GM15510 (cell line): ENCODE measurements around the gene TCF7L1.

Experiments used
- POLR2A ChIP-seq: IDR thresholded peaks from 3 replicates; pipeline ENCODE4 v1.6.1; 2011; ENCODE audit warnings: borderline replicate concordance; ENCODE audit not compliant: insufficient read length; ENCODE audit errors: extremely low read depth

TCF7L1 gene

DNA sequence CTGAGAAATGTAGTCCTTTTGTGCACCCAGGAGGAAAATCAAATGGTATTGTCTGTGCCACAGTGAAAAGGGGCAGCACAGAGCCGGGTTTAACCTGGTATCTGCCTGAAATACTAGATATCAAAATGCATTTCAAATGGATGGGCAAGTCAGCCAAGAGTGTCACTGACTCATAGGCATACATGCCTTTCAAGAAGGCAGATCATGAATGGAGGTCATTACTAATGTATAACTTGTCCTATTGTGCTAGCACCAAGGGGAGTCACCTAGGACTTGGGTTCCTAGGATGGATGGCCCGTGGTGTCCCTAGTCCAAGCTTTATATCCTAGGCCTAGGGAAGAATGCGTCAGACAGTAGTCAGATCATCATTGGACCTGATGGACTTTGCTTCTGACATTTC, 49.9 kb downstream of the TCF7L1 start:
- no peak for TF ChIP-seq POLR2A

GRCh38 chr2:85183479-85183878, 50.3 kb downstream of the TCF7L1 start:
- no peak for TF ChIP-seq POLR2A

- no peak for TF ChIP-seq POLR2A
These were observed 51.0 kb downstream of the TCF7L1 start for GRCh38 chr2:85184231-85184630.

- TF ChIP-seq POLR2A, result no peak
These were observed 51.8 kb downstream of the TCF7L1 start for GRCh38 chr2:85184990-85185389.

DNA sequence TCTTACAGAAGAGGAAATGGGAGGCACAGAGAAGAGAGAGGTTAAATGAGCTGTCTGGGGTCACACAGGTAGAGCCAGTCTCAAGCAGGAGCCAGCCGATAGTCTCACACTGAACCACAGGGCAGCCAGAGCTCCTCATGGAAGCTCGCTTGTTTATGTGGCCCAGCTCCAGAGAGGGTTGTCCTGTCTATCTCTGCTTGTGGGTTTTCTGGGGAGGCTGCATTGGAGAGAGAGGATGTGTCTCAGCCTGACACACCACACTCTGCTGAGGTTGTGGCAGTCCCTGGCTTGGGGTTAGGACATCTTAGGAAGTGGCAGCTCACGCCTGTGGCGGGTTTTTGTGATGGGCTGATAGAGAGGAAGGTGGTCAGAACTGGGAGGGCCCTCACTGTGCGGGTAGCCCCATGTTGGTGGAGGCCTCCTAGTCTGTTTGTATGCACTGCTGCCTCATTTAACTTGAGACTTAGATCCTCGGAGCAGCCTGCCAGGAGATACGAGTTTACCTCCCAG, 52.3 kb downstream of the TCF7L1 start:
- no peak for TF ChIP-seq POLR2A

DNA sequence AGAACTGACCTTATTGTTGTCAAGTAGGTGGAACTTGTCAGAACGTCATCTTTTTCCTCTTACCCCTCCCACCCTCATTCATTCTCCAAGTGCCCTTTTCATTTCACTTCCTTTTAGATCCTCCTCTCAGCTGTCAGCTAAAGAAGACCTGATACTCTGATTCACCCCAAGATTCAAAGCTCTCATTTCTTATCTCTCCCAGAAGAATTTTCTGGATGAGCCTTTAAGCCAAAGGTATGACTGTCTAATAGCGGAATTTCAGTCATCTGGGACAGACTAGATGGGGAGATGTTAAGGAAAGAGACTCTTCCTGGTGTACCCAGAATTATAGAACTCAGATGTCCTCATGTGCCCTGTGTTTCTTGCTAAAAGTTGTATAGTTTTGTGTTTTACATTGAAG, 53.9 kb downstream of the TCF7L1 start:
- no peak for TF ChIP-seq POLR2A

GRCh38 chr2:85188852-85189251, 55.7 kb downstream of the TCF7L1 start:
- TF ChIP-seq POLR2A, result no peak

- no peak for TF ChIP-seq POLR2A
These were observed 56.5 kb downstream of the TCF7L1 start for GRCh38 chr2:85189606-85190270.

DNA sequence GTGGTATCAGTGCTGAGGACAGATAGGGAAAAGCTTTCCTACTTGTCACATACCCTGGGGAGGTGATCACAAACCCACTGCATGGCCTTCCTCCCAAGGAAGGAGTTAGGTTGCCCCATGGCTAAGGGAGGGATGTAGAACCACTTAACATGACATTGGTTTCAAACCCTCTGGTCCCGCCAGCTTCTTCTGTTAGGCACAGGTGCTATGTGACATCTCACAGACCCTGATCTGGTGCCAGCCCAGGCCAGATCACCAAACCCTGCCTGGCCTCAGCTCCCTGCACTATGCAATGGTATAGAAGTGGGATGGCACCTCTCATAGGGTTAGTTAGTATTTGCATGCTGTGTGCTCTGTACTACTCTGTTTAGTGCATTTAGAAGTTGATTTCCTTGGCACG, 58.0 kb downstream of the TCF7L1 start:
- no peak for TF ChIP-seq POLR2A

DNA sequence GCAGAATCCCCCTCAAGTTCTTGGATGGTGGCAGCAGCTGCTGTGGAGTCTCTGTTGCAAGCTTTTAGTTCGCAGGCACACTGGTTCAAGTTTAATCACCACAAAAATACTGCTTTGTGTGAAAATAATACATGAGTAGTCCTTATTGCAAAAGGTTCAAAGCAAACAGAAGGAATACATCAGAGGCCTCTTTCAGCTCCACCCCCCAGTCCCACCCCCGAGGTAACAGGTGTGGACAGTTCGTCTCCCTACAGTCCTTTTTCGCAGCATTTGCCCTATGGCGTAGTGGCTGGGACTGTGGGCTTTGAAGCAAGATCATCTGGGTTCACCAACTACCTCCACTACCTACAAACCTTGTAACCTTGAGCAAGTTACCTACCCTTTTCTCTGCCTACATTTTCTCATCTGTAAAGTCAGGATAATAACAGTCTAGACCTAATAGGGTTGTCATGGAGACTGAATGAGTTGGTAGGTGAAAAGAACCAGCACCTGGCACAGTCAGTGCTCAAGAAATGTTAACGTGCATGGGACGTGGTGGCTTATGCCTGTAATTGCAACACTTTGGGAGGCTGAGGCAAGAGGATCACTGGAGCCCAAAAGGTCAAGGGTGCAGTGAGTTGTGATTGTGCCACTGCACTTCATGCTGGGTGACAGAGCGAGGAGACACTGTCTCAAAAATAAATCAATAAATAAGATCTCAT, 61.7 kb downstream of the TCF7L1 start:
- TF ChIP-seq POLR2A, result no peak

DNA sequence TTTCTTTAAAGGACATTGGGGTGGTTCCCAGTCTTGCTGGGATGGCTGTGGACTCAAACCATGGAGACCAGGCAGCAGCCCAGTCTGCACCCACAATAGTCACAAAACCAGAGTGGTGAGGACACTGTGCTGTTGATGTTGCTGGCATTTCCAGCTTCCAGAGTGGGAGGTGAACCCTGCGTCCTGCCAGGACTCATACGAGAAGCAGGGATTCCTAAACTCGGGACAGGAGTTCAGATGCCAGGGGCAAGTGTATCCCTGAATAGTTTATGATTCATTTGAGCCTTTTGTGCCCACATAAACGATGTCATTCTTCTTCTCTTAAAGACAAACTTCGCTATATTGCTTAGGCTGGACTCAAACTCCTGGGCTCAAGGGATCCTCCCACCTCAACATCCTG, 62.8 kb downstream of the TCF7L1 start:
- TF ChIP-seq POLR2A, result no peak

DNA sequence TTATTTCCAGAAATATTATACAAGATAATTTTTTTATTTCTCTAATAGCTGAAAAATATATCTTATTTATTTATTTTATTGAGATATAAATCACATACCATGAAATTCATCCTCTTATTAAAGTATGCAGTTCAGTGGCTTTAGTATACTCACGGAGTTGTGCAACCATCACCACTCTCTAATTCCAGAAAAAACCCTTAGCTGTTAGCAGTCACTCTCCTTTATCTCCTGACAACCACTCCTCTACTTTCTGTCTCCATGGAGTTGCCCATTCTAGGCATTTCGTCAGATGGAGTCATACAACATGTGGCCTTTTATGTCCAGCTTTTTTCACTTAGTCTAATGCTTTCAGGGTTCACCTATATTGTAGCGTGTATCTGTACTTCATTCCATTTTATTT, 66.5 kb downstream of the TCF7L1 start:
- no peak for TF ChIP-seq POLR2A

DNA sequence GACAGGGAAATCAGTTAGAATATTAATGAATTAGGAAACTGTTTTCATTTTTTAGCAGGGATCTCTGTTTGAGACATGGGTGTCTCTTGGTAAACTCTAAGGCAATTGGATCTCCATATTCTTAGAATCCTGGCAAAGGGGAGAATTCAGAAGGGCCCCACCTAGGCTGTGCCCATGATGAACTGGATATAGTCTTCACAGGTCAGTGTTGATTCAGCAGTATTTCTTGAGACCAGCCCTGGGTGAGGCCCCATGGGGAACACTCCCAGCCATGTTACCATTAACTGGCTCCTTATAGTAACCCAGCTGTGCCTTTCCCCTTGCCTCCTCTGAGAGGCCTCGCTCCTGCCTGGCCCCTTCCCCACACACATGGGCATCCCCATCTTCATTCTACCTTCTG, 76.7 kb downstream of the TCF7L1 start:
- TF ChIP-seq POLR2A, result no peak

- TF ChIP-seq POLR2A, result no peak
These were observed 77.3 kb downstream of the TCF7L1 start for GRCh38 chr2:85210511-85210910.

DNA sequence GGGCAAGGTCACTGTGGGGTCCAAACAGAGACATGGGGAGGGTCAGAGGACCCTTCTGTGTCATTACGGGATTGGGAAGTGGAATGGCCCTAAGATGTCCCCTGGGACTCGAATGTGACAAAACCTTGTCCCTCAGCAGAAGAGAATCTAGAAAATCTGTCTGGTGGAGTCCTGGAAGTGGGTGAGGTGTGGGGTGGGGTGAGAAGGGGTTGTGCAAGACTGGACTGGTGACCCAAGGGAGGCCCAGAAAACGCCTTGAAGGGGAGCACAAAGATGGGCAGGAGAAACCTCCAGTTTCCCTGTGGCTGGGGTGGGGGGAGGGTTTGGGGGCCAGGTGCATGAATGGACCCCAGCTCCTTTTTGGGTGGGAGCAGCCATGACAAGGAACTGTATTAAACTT, 79.6 kb downstream of the TCF7L1 start:
- no peak for TF ChIP-seq POLR2A

DNA sequence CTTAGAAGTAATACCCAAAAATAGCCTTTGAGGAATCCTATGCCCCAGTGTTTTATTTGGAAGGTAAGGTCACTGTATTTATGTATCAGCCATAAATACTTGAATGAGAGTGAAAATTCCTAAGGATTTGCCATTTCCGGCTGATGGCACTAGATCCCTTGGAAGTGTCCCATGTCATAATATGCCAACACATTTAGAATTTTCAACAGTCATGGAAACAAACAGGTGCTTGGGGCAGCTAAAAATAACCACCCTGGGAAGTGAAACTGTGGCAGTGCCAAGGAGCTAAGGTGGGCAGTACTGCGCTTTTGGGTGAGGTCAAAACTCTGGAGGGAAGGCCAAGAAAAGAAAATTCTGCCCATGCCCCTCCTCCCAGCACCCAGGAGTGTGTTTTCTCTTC, 80.2 kb downstream of the TCF7L1 start:
- TF ChIP-seq POLR2A, result no peak
